Measurements from ENCODE around the gene TBC1D24.
"Not testable (repeated sequence)": the region's sequence is repeated elsewhere in the genome, so short reads cannot be mapped to it uniquely, and the experiment has no call there.

TBC1D24 gene

GRCh38 chr16:2469399-2470233 lies 5.3 kb upstream of the TBC1D24 start:
- DNase-seq: no peak

GRCh38 chr16:2470234-2470601 lies 4.7 kb upstream of the TBC1D24 start:
- DNase-seq: no peak

GRCh38 chr16:2470603-2471015 lies 4.3 kb upstream of the TBC1D24 start:
- no peak for DNase-seq

- DNase-seq: no peak
These were observed 3.8 kb upstream of the TBC1D24 start, which contains the start of gene NTN3 for GRCh38 chr16:2471016-2471652. Gene NTN3 (plus strand): TSS chr16:2471297. CDS start chr16:2471702, 405 bp downstream.

- no peak for DNase-seq
These were observed 3.1 kb upstream of the TBC1D24 start for GRCh38 chr16:2471653-2472487.

GRCh38 chr16:2472488-2472864 lies 2.5 kb upstream of the TBC1D24 start:
- DNase-seq: no peak

- no peak for DNase-seq
These were observed 2.0 kb upstream of the TBC1D24 start for GRCh38 chr16:2472885-2473445.

GRCh38 chr16:2473446-2473926 lies 1.4 kb upstream of the TBC1D24 start:
- DNase-seq: no peak

GRCh38 chr16:2473999-2474876 lies 689 bp upstream of the TBC1D24 start:
- DNase-seq: peak; percentile 49

GRCh38 chr16:2475413-2476344 lies 752 bp downstream of the TBC1D24 start:
- no peak for DNase-seq

- no peak for DNase-seq
These were observed 1.4 kb downstream of the TBC1D24 start for GRCh38 chr16:2476345-2476720.

- no peak for DNase-seq
These were observed 1.8 kb downstream of the TBC1D24 start for GRCh38 chr16:2476741-2477140.

GRCh38 chr16:2477327-2477726 lies 2.4 kb downstream of the TBC1D24 start:
- no peak for DNase-seq

- DNase-seq: no peak
These were observed 3.4 kb downstream of the TBC1D24 start for GRCh38 chr16:2478279-2478678.

- not testable (repeated sequence) for DNase-seq
These were observed 5.1 kb downstream of the TBC1D24 start for GRCh38 chr16:2479996-2480395.

- DNase-seq: no peak
These were observed 6.0 kb downstream of the TBC1D24 start for GRCh38 chr16:2480948-2481347.

GRCh38 chr16:2481676-2482075 lies 6.7 kb downstream of the TBC1D24 start:
- no peak for DNase-seq

- no peak for DNase-seq
These were observed 7.3 kb downstream of the TBC1D24 start for GRCh38 chr16:2482249-2482648.

- DNase-seq: no peak
These were observed 8.0 kb downstream of the TBC1D24 start for GRCh38 chr16:2482708-2483534.
